Stimulated activated naive B cell treated with anti-CD40 and anti-IgM and Interleukin-4, amounts not matched to agents 10 μg/mL and 1 μg/mL and 100 μg/mL, for 72 hours (primary cell): ENCODE measurements around the gene OR51B4.
"Not testable (repeated sequence)": the region's sequence is repeated elsewhere in the genome, so short reads cannot be mapped to it uniquely, and the experiment has no call there.

Experiments
- ATAC-seq, 2 donors: fragments of 150-1000 bp; cut with Tn5 transposase; replicated peaks; 2 replicates each; pipeline ENCODE4 v1.10.0; 2021; ENCODE audit warnings: moderate library complexity in 1 of 2
- DNase-seq: peaks from one replicate; pipeline ENCODE4 v3.0.0; 2021
- H3K27ac Mint-ChIP-seq: one replicate; pipeline ENCODE4 v1.8.0; 2022; ENCODE audit warnings: mild to moderate bottlenecking, mixed read lengths
- H3K27me3 Mint-ChIP-seq, 2 donors: one replicate each; pipeline ENCODE4 v1.8.0; 2022; ENCODE audit warnings: mixed read lengths in 2 of 2
- H3K36me3 Mint-ChIP-seq, 2 donors: one replicate each; pipeline ENCODE4 v1.8.0; 2022; ENCODE audit warnings: mixed read lengths in 2 of 2, mild to moderate bottlenecking in 1 of 2
- H3K4me1 Mint-ChIP-seq, 2 donors: one replicate each; pipeline ENCODE4 v1.8.0; 2022; ENCODE audit warnings: mixed read lengths in 2 of 2, mild to moderate bottlenecking in 1 of 2
- H3K4me3 Mint-ChIP-seq, 2 donors: one replicate each; pipeline ENCODE4 v1.8.0; 2022; ENCODE audit warnings: mild to moderate bottlenecking in 2 of 2, mixed read lengths in 2 of 2, moderate library complexity in 1 of 2
- H3K9me3 Mint-ChIP-seq, 2 donors: one replicate each; pipeline ENCODE4 v1.8.0; 2022; ENCODE audit warnings: mixed read lengths in 2 of 2, mild to moderate bottlenecking in 1 of 2

The OR51B4 gene, protein sequence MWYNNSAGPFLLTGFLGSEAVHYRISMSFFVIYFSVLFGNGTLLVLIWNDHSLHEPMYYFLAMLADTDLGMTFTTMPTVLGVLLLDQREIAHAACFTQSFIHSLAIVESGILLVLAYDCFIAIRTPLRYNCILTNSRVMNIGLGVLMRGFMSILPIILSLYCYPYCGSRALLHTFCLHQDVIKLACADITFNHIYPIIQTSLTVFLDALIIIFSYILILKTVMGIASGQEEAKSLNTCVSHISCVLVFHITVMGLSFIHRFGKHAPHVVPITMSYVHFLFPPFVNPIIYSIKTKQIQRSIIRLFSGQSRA

DNA sequence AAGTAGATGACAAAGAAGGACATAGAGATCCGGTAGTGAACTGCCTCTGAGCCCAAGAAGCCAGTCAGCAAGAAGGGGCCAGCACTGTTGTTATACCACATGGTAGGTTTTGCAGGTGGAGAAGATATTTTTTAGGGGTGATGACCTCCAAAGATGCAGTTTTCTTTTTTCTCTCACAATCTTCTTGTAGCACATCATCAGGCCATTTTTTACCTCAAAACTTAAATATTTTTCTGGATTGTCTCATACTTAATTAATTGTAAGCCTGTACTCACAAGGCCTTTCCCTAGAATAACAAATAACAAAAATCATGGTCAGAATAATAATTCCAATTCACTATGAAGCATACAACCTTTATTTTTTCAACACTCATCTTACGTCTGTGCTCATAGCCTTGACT, at the start of gene OR51B4:
Gene OR51B4, minus strand, starts transcription at position 101 of the 400 bp plus-strand sequence. Its CDS starts 0 bp downstream, at position 101.
- no peaks in the 10 kb centered on the region for H3K4me1 Mint-ChIP-seq
- ATAC-seq (no peak), DNase-seq (no peak)
- H3K27me3 Mint-ChIP-seq, result peaks cover 0 to 4% of the 10 kb centered on the region in 2 donors
- no peaks in the 10 kb centered on the region for H3K9me3 Mint-ChIP-seq
- H3K36me3 Mint-ChIP-seq, result no peaks in the 10 kb centered on the region
- no peak within 1 kb of the TSS for H3K27ac Mint-ChIP-seq
- no peak within 1 kb of the TSS for H3K4me3 Mint-ChIP-seq

DNA sequence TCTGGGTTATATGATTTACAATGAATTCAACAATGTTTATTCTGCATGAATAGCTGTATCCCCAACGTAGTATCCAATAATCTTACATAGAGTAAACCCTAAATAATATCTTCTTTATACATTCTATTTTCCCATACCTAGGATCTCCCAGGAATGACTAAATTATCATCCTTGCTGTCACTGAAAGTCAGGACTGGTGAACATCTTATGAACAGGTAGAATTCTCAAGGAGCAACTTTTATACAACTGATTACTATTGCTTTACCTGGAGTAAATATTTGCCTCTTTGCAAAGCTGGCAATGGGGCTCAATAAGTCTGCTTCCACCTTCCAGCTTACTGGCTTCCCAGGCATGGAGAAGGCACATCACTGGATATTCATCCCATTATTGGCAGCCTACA, 49.5 kb upstream of the OR51B4 start, which contains the start of gene OR51B6:
Gene OR51B6, plus strand, starts transcription at position 301 of the 400 bp plus-strand sequence. Its CDS starts 0 bp downstream, at position 301.
- Mint-ChIP-seq H3K27ac (no peak within 1 kb of the TSS), H3K4me1 (no peaks in the 10 kb centered on the region), H3K36me3 (no peaks in the 10 kb centered on the region), H3K9me3 (peaks cover 0 to 2% of the 10 kb centered on the region in 2 donors), H3K27me3 (peaks cover 4 to 12% of the 10 kb centered on the region in 2 donors), H3K4me3 (no peak within 1 kb of the TSS)
- ATAC-seq (no peak), DNase-seq (no peak)

GRCh38 chr11:5349550-5349949, 47.8 kb upstream of the OR51B4 start:
- DNase-seq (no peak), ATAC-seq (no peak)
- Mint-ChIP-seq H3K36me3 (no peaks in the 10 kb centered on the region), H3K9me3 (peaks cover 0 to 2% of the 10 kb centered on the region in 2 donors), H3K4me3 (no peak overlapping the region), H3K27ac (no peak overlapping the region), H3K4me1 (no peaks in the 10 kb centered on the region), H3K27me3 (peaks cover 4 to 12% of the 10 kb centered on the region in 2 donors)

DNA sequence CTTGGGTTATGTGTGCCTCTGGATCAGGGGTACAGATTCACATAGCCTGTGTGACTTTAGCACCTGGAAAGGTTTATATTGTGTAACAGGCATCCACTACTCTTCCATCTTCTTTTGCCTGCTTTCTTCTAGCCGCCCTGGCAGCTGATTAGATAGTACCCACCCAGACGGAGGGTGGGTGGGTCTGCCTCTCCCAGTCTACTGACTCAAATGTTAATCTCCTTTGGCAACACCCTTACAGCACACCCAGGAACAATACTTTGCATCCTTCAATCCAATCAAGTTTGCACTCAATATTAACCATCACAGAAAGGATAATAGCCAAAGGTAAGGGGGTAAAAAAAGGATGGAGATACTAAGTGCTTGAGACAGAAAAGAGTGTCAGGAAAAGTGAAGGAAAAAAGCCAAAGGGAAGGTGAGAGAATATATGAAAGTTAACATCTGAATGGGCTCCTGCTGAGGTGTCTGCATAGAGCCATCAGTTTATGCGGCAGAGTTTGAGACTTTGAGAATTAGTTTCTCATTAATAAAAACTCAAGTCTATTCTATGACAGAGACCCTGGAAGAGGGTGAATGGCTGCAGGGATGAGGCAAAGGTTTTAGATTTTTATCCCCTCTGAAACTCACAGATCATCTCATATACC, 46.9 kb upstream of the OR51B4 start:
- H3K9me3 Mint-ChIP-seq, result peaks cover 0 to 2% of the 10 kb centered on the region in 2 donors
- peaks cover 4 to 12% of the 10 kb centered on the region in 2 donors for H3K27me3 Mint-ChIP-seq
- H3K36me3 Mint-ChIP-seq, result no peaks in the 10 kb centered on the region
- no peak overlapping the region for H3K4me3 Mint-ChIP-seq
- DNase-seq (no peak), ATAC-seq (no peak)
- H3K27ac Mint-ChIP-seq, result no peak overlapping the region
- no peaks in the 10 kb centered on the region for H3K4me1 Mint-ChIP-seq

DNA sequence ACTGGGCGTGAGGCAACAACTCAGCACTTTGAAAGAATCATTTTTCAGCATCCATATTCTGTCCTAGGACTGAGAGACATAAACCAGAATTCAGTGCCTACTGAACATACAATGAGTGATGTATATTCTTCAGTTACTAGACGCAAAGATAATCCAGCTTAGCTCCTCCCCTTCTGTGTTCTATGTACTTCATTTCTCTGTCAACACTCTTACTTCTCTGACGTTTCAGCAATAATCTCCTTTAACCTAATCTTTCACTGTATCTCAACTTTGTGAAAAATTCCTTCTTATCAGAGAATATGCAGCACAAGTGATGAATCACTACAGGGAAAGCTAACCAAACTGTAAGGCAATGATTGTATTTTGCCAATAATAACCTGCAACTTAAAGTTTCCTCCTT, 44.1 kb upstream of the OR51B4 start:
- DNase-seq (no peak), ATAC-seq (no peak)
- peaks cover 0 to 2% of the 10 kb centered on the region in 2 donors for H3K9me3 Mint-ChIP-seq
- peaks cover 4 to 12% of the 10 kb centered on the region in 2 donors for H3K27me3 Mint-ChIP-seq
- H3K4me1 Mint-ChIP-seq, result no peaks in the 10 kb centered on the region
- no peaks in the 10 kb centered on the region for H3K36me3 Mint-ChIP-seq
- no peak overlapping the region for H3K27ac Mint-ChIP-seq
- H3K4me3 Mint-ChIP-seq, result no peak overlapping the region

- no peaks in the 10 kb centered on the region for H3K4me1 Mint-ChIP-seq
- no peak within 1 kb of the TSS for H3K27ac Mint-ChIP-seq
- peaks cover 4 to 10% of the 10 kb centered on the region in 2 donors for H3K27me3 Mint-ChIP-seq
- H3K36me3 Mint-ChIP-seq, result no peaks in the 10 kb centered on the region
- DNase-seq (no peak), ATAC-seq (peak in 1 of 2 donors; percentile 65)
- no peak within 1 kb of the TSS for H3K4me3 Mint-ChIP-seq
- H3K9me3 Mint-ChIP-seq, result peaks cover 0 to 2% of the 10 kb centered on the region in 2 donors
These were observed 42.0 kb upstream of the OR51B4 start, which contains the start of gene OR51B5 for GRCh38 chr11:5343474-5344335. OR51B5 (minus strand) TSS chr11:5343524; CDS start chr11:5343524, 0 bp downstream.

GRCh38 chr11:5339771-5340322, 38.1 kb upstream of the OR51B4 start:
- DNase-seq (no peak), ATAC-seq (no peak)
- Mint-ChIP-seq H3K4me1 (no peaks in the 10 kb centered on the region), H3K9me3 (no peaks in the 10 kb centered on the region), H3K4me3 (no peak overlapping the region), H3K36me3 (no peaks in the 10 kb centered on the region), H3K27ac (no peak overlapping the region), H3K27me3 (no peaks in the 10 kb centered on the region)

- not testable (repeated sequence) for H3K36me3 Mint-ChIP-seq, ATAC-seq, DNase-seq, H3K27ac Mint-ChIP-seq, H3K9me3 Mint-ChIP-seq, H3K4me3 Mint-ChIP-seq, H3K27me3 Mint-ChIP-seq, H3K4me1 Mint-ChIP-seq
These were observed 35.5 kb upstream of the OR51B4 start for GRCh38 chr11:5337253-5337652.

- H3K4me1 Mint-ChIP-seq, result no peaks in the 10 kb centered on the region
- H3K9me3 Mint-ChIP-seq, result no peaks in the 10 kb centered on the region
- no peak overlapping the region for H3K27ac Mint-ChIP-seq
- DNase-seq, result no peak
- no peak overlapping the region for H3K4me3 Mint-ChIP-seq
- no peaks in the 10 kb centered on the region for H3K27me3 Mint-ChIP-seq
- no peak for ATAC-seq
- no peaks in the 10 kb centered on the region for H3K36me3 Mint-ChIP-seq
These were observed 34.6 kb upstream of the OR51B4 start for GRCh38 chr11:5336331-5336730.

DNA sequence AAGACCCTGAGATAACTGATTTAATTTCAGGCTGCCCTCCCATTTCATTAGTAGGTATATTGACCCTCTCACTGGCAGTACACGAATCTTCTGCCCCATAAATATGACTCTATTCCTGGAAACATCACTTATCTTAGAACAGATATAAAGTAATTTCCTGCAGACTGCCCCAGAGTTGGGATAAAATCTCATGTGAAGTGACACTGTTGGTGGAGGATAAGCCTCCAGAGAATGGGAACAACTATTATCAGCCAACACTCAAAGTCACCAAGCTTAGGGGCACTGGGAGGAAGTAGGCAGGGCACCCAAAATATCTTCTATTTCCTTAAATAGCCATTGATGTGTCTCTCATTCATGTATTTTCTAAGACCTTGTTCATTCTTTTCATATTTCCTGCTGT, 33.4 kb upstream of the OR51B4 start:
- Mint-ChIP-seq H3K9me3 (no peaks in the 10 kb centered on the region), H3K27me3 (no peaks in the 10 kb centered on the region), H3K36me3 (no peaks in the 10 kb centered on the region), H3K27ac (no peak overlapping the region), H3K4me1 (no peaks in the 10 kb centered on the region), H3K4me3 (no peak overlapping the region)
- no peak for ATAC-seq
- DNase-seq, result no peak

DNA sequence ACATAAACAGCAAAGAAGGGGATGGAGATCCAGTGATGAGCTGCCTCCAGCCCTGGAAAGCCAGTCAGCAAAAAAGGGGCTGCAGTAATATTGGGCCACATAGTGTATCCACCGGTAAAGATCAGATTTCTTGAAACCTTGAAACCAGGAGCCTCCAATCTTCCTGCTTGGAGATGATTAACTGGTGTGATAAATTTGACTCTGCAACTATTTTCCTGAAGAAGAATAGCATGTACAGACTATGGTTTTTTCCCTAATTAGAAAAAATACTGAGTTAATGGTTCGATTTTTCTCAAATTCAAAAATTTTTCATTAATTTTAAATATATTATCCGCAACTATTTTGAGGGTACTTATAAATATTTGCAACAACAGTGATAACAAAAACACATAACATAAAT, 22.5 kb upstream of the OR51B4 start, which contains the start of gene OR51B2:
Gene OR51B2, minus strand, starts transcription at position 101 of the 400 bp plus-strand sequence. Its CDS starts 0 bp downstream, at position 101.
- no peak for ATAC-seq
- Mint-ChIP-seq H3K27ac (no peak within 1 kb of the TSS), H3K4me3 (no peak within 1 kb of the TSS), H3K4me1 (no peaks in the 10 kb centered on the region), H3K9me3 (no peaks in the 10 kb centered on the region), H3K27me3 (no peaks in the 10 kb centered on the region), H3K36me3 (no peaks in the 10 kb centered on the region)
- DNase-seq, result no peak

DNA sequence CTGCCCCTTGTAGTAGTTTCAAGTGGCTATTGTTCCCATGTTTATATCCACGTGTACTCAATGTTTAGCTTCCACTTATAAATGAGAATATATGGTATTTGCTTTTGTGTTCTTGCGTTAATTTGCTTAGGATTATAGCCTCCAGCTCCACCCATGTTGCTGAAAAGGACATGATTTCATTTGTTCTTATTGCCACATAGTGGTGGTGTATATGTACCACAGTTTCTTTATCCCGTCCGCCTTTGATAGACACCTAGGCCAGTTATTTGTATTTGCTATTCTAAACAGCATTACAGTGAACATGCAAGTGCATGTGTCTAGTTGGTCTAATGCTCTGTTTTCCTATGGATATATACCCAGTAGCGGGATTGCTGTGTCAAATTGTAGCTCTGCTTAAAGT, 15.5 kb upstream of the OR51B4 start:
- Mint-ChIP-seq H3K27me3 (no peaks in the 10 kb centered on the region), H3K36me3 (no peaks in the 10 kb centered on the region), H3K9me3 (peaks cover 5 to 7% of the 10 kb centered on the region in 2 donors), H3K4me1 (no peaks in the 10 kb centered on the region), H3K4me3 (no peak overlapping the region), H3K27ac (no peak overlapping the region)
- DNase-seq (no peak), ATAC-seq (no peak)

- ATAC-seq, H3K36me3 Mint-ChIP-seq, H3K9me3 Mint-ChIP-seq, H3K27ac Mint-ChIP-seq, DNase-seq, H3K4me1 Mint-ChIP-seq, H3K4me3 Mint-ChIP-seq, H3K27me3 Mint-ChIP-seq: not testable (repeated sequence)
These were observed 11.7 kb upstream of the OR51B4 start for GRCh38 chr11:5313326-5314023.
